Esophagus muscularis mucosa (tissue), 3 donors: Measurements from ENCODE around the gene SLC16A2.

ENCODE experiments used
- EP300 ChIP-seq: sonication (generic); formaldehyde crosslinking; IDR thresholded peaks from one replicate; pipeline ENCODE4 v1.6.1; 2017; ENCODE audit warnings: antibody characterized with exemption
- TF ChIP-seq, protein P1 (sequence below), 3 experiments: fragments of 200-600 bp in 2 of 3; fragments of 450-650 bp in 1 of 3; sonication (generic) in 2 of 3; IDR thresholded peaks; one replicate each; pipeline ENCODE4 v1.5.1; 2017 to 2019; ENCODE audit warnings: antibody characterized with exemption in 3 of 3, mild to moderate bottlenecking in 2 of 3, moderate library complexity in 1 of 3

DNA sequence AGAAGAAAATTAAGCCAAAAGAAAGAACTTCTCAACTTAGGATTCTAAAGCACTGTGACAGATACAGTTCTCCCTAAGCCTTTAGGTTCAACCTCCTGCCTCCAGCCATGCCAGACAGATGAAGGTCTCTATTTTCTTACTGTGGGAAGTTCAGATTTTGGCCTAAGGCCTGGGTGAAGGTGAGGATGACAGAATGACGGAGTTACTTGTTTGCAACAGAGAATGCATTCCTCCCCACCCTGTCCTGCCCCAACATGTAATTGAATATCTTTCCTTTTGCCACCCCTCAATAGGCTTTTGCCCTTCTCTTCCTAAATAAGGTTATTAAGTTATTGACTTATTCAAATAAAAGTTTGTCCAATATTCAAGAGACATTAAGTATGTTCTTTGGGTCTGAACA, 25.6 kb downstream of the SLC16A2 start:
- TF ChIP-seq EP300: no peak
- TF ChIP-seq, protein P1, sequence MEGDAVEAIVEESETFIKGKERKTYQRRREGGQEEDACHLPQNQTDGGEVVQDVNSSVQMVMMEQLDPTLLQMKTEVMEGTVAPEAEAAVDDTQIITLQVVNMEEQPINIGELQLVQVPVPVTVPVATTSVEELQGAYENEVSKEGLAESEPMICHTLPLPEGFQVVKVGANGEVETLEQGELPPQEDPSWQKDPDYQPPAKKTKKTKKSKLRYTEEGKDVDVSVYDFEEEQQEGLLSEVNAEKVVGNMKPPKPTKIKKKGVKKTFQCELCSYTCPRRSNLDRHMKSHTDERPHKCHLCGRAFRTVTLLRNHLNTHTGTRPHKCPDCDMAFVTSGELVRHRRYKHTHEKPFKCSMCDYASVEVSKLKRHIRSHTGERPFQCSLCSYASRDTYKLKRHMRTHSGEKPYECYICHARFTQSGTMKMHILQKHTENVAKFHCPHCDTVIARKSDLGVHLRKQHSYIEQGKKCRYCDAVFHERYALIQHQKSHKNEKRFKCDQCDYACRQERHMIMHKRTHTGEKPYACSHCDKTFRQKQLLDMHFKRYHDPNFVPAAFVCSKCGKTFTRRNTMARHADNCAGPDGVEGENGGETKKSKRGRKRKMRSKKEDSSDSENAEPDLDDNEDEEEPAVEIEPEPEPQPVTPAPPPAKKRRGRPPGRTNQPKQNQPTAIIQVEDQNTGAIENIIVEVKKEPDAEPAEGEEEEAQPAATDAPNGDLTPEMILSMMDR (IDR thresholded peaks at IDR 0.05): no peak
